AG04449 (cell line): Measurements from ENCODE around the gene UGT1A10.

Source experiments
- CTCF ChIA-PET: fragments of 350-600 bp; formaldehyde crosslinking; extraction: SDS; loops from one replicate; lab custom pipeline; 2021; ENCODE audit warnings: antibody characterized with exemption; lab: Yijun Ruan, JAX
- POLR2A ChIA-PET: fragments of 400-600, 350-600 bp; formaldehyde crosslinking; extraction: SDS; loops from one replicate; lab custom pipeline; 2020; ENCODE audit warnings: antibody characterized with exemption, inconsistent platforms; lab: Yijun Ruan, JAX
- DNase-seq: peaks from one replicate; pipeline ENCODE4 v3.0.0-alpha.2; 2010; ENCODE audit warnings: low read depth, low spot score
- H3K4me3 ChIP-seq: 2 replicates; pipeline ENCODE4 v1.5.1; 2011; ENCODE audit warnings: low read depth, mild to moderate bottlenecking, control low read depth, low read length
- CTCF ChIP-seq: IDR thresholded peaks from one replicate; pipeline ENCODE4 v1.5.1; 2011; ENCODE audit warnings: mild to moderate bottlenecking, moderate library complexity, low read length, control low read depth, inconsistent platforms; ENCODE audit not compliant: insufficient read depth; ENCODE audit errors: missing control alignments

UGT1A10 gene

GRCh38 chr2:233764761-233765160 lies 128.5 kb downstream of the UGT1A10 start:
- no peak for TF ChIP-seq CTCF
- H3K4me3 ChIP-seq, result no peak overlapping the region
- ChIA-PET POLR2A (no interaction called here), CTCF (no interaction called here)
- no peak for DNase-seq

GRCh38 chr2:233766416-233766815 lies 130.2 kb downstream of the UGT1A10 start:
- no peak for TF ChIP-seq CTCF
- POLR2A ChIA-PET, result no interaction called here
- no peak for DNase-seq
- CTCF ChIA-PET, result no interaction called here
- H3K4me3 ChIP-seq, result no peak overlapping the region

GRCh38 chr2:233768076-233768475 lies 131.8 kb downstream of the UGT1A10 start:
- POLR2A ChIA-PET, result no interaction called here
- H3K4me3 ChIP-seq, result no peak overlapping the region
- no peak for TF ChIP-seq CTCF
- CTCF ChIA-PET, result no interaction called here
- no peak for DNase-seq

- TF ChIP-seq CTCF, result no peak
- no peak for DNase-seq
- CTCF ChIA-PET, result no interaction called here
- POLR2A ChIA-PET, result no interaction called here
- H3K4me3 ChIP-seq, result no peak overlapping the region
Observed at GRCh38 chr2:233769260-233769659, 133.0 kb downstream of the UGT1A10 start.

GRCh38 chr2:233772153-233772552 lies 135.9 kb downstream of the UGT1A10 start:
- POLR2A ChIA-PET, result no interaction called here
- CTCF ChIA-PET, result no interaction called here
- no peak overlapping the region for H3K4me3 ChIP-seq
- no peak for TF ChIP-seq CTCF
- DNase-seq, result no peak

- TF ChIP-seq CTCF, result no peak
- DNase-seq, result no peak
- ChIA-PET CTCF (no interaction called here), POLR2A (no interaction called here)
- H3K4me3 ChIP-seq, result no peak overlapping the region
Observed at GRCh38 chr2:233772583-233772982, 136.3 kb downstream of the UGT1A10 start.
